Dedifferentiated amniotic fluid mesenchymal stem cell (primary cell): Measurements from ENCODE around the gene COL23A1.

Experiments used
- DNase-seq: peaks from one replicate; pipeline ENCODE4 v3.0.0-alpha.2; 2016; ENCODE audit errors: extremely low spot score

The COL23A1 gene

DNA sequence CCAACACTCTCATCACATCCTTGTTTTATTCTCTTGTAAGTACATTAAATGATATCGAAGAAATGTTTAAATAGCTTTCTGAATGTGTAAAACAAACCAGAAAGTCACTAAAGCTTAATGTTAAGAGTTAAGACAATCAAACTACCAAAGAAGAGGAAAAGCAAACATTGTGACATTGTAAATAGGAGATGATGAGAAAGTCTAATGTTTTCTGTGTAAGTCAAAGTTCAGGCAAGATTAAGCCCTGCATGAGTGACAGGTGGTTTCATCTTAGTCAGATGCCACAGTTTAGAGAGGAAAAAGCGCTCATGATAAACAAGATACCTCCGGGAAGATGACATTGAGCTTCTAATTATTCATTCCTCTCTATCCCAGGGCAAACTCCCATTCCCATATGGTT, 306.7 kb downstream of the COL23A1 start:
- no peak for DNase-seq

DNA sequence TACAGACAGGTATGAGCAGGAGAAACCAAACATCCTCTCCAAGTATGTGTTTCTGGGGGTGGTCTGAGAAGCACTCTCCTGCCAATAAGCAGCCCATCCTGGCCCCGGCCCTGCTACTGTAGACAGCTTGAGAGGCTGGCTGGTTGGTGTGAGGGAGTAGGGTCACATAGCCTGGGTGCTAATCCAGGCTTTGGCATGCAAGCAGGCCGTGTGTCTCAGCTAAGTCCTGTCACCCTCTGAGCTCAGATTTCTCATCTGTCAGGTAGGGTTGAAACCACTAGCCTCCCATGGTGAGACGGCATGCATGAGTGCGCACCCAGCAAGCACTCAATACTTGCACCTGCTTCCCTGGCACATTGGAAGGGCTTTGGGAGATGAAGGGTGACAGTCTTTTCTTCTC, 307.8 kb downstream of the COL23A1 start:
- DNase-seq: no peak

GRCh38 chr5:178281331-178281730, 308.9 kb downstream of the COL23A1 start:
- no peak for DNase-seq

DNA sequence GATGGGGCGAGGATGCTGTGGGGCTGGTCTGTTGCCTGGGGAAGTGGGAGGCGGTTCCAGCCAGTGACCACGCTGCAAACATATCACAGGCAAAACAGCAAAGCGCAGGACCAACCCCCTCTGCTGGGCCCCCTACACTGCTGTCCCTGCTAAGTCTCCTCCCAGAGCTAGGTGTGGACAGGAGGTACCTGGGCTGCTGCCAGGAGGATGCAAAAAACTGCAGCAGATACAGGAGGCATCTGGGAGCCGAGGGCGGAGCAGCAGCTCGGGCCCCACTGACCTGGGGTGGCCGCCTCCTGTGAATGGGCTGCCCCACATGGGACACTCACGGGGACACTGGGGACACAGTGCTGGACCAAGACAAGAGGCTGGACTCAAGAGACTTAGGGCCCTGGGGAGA, 309.6 kb downstream of the COL23A1 start:
- DNase-seq: no peak

GRCh38 chr5:178279723-178280438, 310.3 kb downstream of the COL23A1 start:
- peak; percentile 35 for DNase-seq

- DNase-seq: no peak
Observed at GRCh38 chr5:178279026-178279722, 311.0 kb downstream of the COL23A1 start.

DNA sequence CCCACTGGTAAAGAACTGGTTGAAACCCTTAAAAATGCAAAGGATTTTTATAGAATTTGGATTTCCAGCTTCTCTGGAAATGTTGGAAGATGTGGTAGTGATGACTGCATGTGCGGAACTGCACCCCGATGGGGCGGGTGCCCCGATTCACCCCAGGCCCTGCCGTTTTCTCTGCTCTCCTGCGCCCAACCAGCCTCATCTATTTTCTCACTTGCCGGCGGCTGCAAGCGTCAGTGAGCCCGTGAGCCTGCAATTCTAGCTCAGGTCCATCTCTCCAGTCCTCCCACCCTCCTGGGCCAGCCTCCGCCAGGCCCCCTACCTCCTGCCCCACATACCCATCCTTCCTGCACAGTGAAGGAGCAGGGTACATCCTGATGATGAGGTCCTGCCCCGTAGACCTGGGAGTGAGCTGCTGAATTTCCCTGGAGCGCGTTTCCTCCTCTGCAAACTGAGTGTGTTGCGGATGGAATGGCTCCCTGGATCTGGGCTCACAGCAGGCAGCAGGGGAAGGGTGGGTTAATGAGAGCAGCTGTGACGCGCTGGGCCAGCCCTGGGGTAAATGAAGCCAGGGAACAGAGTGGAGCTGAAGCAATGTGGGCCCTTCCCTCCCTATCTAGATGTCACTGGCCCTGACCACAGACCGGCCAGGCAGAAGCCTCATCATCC, 311.7 kb downstream of the COL23A1 start:
- no peak for DNase-seq

DNA sequence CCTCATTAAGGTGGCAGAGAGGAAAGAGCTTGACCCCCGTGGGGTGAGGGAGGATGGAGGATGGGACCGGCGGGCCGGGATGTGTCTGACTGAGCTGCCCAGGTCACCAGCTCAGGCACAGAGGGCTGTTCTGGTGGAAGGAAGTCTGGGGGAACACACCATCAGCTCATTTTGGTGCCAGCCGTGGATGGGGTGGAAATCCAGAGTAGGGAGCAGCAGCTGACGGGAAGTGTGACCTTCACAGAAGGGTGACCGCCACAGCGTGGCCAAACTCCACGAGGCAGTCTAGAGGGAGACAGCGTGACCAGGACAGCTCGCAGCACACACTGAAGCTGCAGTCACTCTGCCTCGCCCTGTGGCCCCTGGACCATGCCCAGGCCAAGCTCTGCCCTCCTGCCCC, 312.3 kb downstream of the COL23A1 start:
- DNase-seq: no peak

DNA sequence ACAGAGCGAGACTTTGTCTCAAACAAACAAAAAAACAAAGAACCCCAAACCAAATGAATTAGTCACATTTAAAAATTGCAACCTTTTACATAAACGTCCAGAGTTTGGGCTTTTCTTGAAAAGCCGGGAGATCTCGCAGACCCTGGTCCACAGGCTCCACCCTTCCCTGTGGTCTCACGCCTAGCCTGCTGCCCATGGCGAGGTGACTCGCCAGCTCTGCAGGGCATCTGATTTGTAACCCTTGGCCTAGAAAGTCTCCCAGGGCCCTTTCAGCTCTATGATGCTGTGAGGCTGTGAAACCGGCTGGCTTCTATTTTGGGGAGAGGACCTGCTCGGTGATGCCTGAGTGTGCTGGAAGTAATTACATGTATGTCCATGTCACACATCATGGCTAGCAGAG, 312.8 kb downstream of the COL23A1 start:
- DNase-seq: no peak

DNA sequence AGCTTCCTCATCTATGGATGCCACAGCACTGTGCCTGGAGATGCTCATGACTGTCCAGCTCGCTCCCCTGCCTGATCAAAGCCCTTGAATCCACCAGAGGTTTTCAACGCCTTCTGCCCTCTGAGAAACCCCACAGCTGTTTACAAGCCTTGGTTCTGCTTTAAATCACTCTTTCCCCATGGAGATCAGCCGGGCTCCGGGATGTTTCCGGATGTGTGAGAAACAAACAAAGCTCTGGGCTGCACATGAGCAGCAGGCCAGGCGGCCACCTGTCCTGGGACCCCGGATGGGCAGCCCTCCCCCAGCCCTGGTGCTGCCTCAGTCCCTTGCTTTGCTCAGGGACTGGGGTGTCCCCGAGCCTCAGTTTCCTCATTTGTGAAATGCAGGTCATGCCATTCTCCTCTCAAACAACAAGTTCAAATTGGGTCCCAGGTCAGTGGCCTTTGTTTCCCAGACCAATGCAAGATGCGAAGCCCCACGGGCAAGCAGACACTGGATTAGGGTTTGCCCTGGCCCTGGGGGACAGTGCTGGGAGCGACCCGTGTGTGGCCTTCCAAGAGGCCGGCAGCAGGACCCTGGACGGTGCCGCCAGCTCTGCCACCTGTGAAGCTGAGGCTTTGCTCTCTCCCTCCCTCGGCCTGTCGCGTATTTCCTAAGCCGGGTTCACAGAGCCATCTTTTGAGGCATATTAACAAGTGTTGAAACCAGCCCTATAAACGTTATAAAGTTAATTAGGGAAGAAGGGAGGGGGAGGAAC, 315.2 kb downstream of the COL23A1 start:
- DNase-seq: no peak

- no peak for DNase-seq
Observed at GRCh38 chr5:178273665-178274541, 316.3 kb downstream of the COL23A1 start.

GRCh38 chr5:178273041-178273440, 317.2 kb downstream of the COL23A1 start:
- DNase-seq: no peak

GRCh38 chr5:178272591-178272990, 317.6 kb downstream of the COL23A1 start:
- no peak for DNase-seq

DNA sequence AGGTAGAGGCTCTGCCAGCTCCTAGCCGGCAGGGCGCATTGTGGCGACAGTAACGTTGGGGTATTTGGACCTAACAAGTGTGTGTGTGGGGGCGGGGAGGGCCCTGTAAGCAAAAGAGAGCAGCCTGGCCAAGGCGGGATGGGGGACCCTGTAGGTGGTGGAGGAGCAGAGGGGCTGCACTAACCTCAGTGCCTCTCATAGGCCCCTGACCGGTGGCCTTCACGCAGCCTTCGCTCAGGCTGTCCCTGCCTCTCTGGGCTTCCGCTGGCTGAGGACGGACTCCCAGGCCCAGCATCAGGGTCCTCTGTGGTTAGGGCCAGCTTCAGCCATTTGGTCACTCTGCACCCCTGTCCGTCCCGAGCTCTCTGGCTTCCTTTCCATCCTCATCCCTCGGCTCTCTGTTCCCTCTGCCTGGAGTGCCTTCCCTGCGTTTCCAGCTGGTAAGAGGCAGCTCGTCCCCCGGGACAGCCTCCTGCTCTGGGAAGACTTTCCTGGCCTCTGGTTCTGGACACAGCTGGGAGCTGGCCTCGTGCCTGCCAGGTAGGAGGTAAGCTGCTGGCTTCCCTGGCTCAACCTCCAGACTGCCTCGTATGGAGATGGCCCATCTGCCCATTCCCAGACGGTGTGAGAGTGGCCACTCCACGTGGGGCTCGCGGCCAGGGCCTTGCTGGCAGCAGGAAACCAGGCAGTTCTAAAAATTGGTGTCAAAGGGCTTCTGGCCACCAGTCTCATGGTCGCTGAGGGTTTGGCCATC, 318.3 kb downstream of the COL23A1 start:
- no peak for DNase-seq

DNA sequence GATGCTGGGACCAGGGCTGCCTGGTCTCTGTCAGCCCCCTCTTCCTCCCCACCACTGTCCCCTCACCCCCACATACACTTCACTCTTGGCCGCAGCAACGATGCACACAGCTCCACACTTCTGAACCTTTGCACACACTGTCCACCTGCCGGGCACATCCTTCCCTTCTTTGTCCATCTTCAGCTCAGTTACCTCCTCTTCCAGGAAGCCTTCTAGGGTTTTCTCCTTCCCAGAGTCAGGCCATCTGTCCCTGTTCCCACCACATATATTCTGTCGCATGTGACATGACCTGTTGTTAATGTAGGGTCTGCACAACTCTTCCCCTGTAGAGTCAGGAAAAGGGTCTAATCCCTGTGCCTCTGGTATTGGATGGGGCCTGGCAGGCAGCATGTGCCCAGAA, 319.0 kb downstream of the COL23A1 start:
- no peak for DNase-seq

GRCh38 chr5:178269499-178269898, 320.7 kb downstream of the COL23A1 start:
- no peak for DNase-seq

DNA sequence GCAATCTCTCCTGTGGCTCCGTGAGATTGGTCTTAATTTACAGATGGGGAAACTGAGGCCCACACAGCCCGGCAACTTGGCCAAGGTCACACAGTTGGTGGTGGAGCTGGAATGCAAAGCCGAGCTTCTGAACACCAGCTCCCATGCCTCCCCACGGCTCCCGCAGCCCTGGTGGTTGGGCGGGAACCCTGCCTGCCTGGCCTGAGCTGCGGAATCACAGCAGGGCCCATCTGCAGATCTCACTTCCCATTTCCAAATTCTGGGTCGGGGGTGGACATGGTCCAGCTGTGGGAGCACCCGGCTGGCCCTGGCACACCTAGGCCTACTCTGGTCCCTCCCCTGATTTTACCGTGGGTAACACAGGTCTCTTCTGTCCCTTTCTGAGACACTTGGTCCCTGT, 322.3 kb downstream of the COL23A1 start:
- no peak for DNase-seq

DNA sequence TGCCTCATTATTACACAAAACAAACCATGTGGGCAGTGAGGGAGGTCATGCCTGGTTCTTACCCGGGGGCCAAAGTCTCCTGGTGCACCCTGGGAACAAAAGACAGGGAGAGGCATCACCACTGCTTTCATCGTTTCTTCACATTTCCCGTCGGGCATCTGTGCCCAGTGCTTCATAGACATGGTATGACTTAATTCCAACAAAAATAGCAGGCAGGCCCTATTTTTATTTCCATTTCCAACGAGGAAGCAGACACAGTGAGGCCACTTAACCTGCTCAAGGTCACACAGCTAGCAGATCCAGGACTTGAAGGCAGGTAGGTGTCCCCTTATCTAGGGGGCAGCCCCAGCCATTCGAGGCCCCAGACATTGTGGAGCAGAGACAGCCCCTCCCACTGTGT, 322.9 kb downstream of the COL23A1 start:
- DNase-seq: no peak

DNA sequence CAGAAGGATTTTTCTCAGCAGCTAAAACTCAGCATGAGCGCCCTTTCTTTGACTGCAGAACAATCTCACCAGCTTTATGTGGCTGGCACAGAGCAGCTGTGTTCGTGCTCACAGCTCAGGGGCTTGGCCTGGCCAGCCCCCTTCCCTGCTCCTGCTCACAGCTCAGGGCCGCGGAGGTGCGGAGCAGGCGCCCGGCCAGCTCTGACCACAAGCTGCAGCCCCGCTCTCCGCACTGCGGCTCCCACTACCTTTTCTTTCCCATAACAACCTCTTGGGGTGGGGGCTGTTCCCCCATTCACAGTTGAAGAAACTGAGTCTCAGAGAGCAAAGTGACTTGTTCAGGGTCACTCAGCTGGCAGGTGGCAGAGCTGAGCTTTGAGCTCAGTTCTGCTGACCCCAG, 323.6 kb downstream of the COL23A1 start:
- DNase-seq: no peak

DNA sequence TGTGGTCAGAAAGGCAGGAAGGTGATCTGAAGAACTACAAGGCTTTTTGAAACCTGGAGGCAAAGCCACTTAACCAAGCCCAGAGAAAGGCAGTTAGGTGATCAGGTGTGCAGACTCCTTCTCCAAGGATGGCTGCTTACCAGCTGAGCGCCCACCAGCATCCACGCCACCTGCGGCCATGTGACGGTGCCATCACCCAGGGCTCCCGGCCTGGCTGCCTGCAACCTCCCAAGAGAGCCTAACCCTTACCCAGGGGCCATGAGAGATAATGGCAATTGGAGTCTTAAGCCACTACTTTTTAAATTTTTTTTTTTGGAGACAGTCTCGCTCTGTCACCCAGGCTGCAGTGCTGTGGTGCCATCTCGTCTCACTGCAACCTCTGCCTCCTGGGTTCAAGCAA, 324.4 kb downstream of the COL23A1 start:
- DNase-seq: no peak

DNA sequence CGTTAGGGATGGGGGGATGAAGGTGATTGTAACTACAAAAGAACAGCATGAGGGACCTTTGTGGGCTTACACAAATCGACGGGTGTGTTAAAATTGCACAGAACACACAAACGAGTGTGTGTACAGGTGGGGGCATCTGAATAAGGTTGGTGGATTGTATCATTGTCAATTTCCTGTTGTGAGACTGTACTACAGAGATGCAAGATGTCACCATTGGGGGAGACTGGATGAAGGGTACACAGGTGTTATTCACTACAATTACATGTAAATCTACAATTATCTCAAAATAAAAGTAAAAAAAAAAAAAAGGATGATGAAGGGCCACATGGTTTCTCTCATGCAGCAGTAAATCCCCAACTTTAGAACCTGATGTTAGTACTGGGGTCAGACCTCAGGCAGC, 326.1 kb downstream of the COL23A1 start:
- DNase-seq: no peak
